HepG2 (cell line): ENCODE data around the gene CNNM3. TPM values are rescaled to one million over a fixed set of nuclear protein-coding genes. Genes with fewer than 3 reads are reported as not detected.

Experiments
- ATAC-seq: fragments of 200-7000 bp; cut with Tn5 transposase; 3 replicates; pipeline ENCODE4 v1.9.1; 2020; ENCODE audit warnings: mild to moderate bottlenecking, moderate library complexity
- BruUV-seq: library from RNA; stranded (reverse); fragments of 400-500 nt; replicated peaks from 2 replicates; lab custom pipeline; 2021; lab: Mats Ljungman, UMichigan
- CTCF ChIA-PET: fragments of 300-600 bp; formaldehyde crosslinking; extraction: SDS; loops from one replicate; lab custom pipeline; 2021; ENCODE audit warnings: low total read pairs, inconsistent platforms, low intra/inter-chr PET ratio; lab: Yijun Ruan, JAX
- POLR2A ChIA-PET: fragments of 350-600 bp; sonication (Branson Sonifier 250); formaldehyde crosslinking; loops from one replicate; lab custom pipeline; 2020; ENCODE audit warnings: antibody characterized with exemption, inconsistent platforms; lab: Yijun Ruan, JAX
- DNase-seq: peaks from one replicate; pipeline ENCODE4 v3.0.0-alpha.2; 2015; ENCODE audit warnings: low spot score
- FAIRE-seq: peaks from 3 replicates; lab custom pipeline; 2011; peaks lifted over from hg19 to GRCh38; lab: Jason Lieb, UNC
- H2AFZ ChIP-seq: one replicate; pipeline ENCODE4 v1.6.1; 2011; ENCODE audit warnings: low read length, inconsistent platforms
- H3K27ac ChIP-seq: fragments of 300-600 bp; 3 replicates; pipeline ENCODE4 v1.8.0; 2011; ENCODE audit warnings: mixed run types, mild to moderate bottlenecking, mixed read lengths, low read length, inconsistent platforms; ENCODE audit not compliant: insufficient read depth; ENCODE audit errors: extremely low read length
- H3K27me3 ChIP-seq, 2 experiments: fragments of 200-600 bp in 1 of 2; 2 replicates in 1 of 2; 3 replicates in 1 of 2; pipeline versions ENCODE4 v1.6.0 to v1.8.0; 2011; ENCODE audit warnings: low read length in 2 of 2, mild to moderate bottlenecking in 2 of 2, moderate library complexity in 2 of 2, inconsistent platforms in 1 of 2; ENCODE audit not compliant: insufficient read depth in 2 of 2, control insufficient read depth in 1 of 2
- H3K36me3 ChIP-seq, 2 experiments: fragments of 200-600 bp in 1 of 2; replicated peaks in 1 of 2; 2 replicates in 1 of 2; 3 replicates in 1 of 2; pipeline versions ENCODE4 v1.5.1 to v1.8.0; 2011; ENCODE audit warnings: low read length in 2 of 2, inconsistent platforms in 1 of 2; ENCODE audit not compliant: insufficient read depth in 2 of 2, control insufficient read depth in 1 of 2
- H3K4me1 ChIP-seq: 2 replicates; pipeline ENCODE4 v1.5.1; 2012; ENCODE audit warnings: low read length, inconsistent platforms; ENCODE audit not compliant: insufficient read depth
- H3K4me2 ChIP-seq: 2 replicates; pipeline ENCODE4 v1.6.0; 2011; ENCODE audit warnings: low read depth, low read length, inconsistent platforms
- H3K4me3 ChIP-seq, 3 experiments: fragments of 200-600 bp in 1 of 3; sonication (generic), shearing (Covaris generic) in 1 of 3; replicated peaks in 1 of 3; 2 replicates each; pipeline ENCODE4 v1.5.1; 2011 to 2016; ENCODE audit warnings: low read length in 3 of 3, inconsistent platforms in 2 of 3, low read depth in 2 of 3, mild to moderate bottlenecking in 2 of 3, control low read depth in 1 of 3, mixed read lengths in 1 of 3; ENCODE audit not compliant: insufficient read depth in 1 of 3
- H3K79me2 ChIP-seq: one replicate; pipeline ENCODE4 v1.6.1; 2011; ENCODE audit warnings: low read length, inconsistent platforms; ENCODE audit not compliant: insufficient read depth
- H3K9ac ChIP-seq: 2 replicates; pipeline ENCODE4 v1.6.0; 2011; ENCODE audit warnings: mild to moderate bottlenecking, low read depth, low read length, inconsistent platforms; ENCODE audit not compliant: insufficient read depth
- H3K9me3 ChIP-seq: 2 replicates; pipeline ENCODE4 v1.5.1; 2012; ENCODE audit warnings: mild to moderate bottlenecking, low read length
- H4K20me1 ChIP-seq: 2 replicates; pipeline ENCODE4 v1.6.0; 2011; ENCODE audit warnings: inconsistent platforms, mild to moderate bottlenecking, low read length, moderate library complexity; ENCODE audit not compliant: insufficient read depth
- HNRNPL ChIP-seq: fragments of 200-400 bp; formaldehyde crosslinking; IDR thresholded peaks from 2 replicates; pipeline ENCODE4 v1.6.1; 2017; ENCODE audit warnings: mild to moderate bottlenecking, low read depth, low read length
- ZNF121 ChIP-seq: sonication (generic); formaldehyde crosslinking; IDR thresholded peaks from 2 replicates; pipeline ENCODE4 v1.5.0; 2020; ENCODE audit warnings: mild to moderate bottlenecking, missing genetic modification reagents
- ZNF672 ChIP-seq: sonication (generic); formaldehyde crosslinking; IDR thresholded peaks from 2 replicates; pipeline ENCODE4 v1.8.1; 2022; ENCODE audit warnings: missing genetic modification reagents
- WGBS: methylation state at CpG from one replicate; pipeline ENCODE4 v1.1.6; 2017; ENCODE audit warnings: low lambda C conversion rate; 5-methylcytosine and 5-hydroxymethylcytosine counted together
- in situ Hi-C: cut with HindIII; loops from 2 replicates; pipeline ENCODE4 v1.10.0; 2017; ENCODE audit warnings: low pct_unique_long_range_greater_than_20kb; ENCODE audit not compliant: extremely low pct_ligation_motif_present
- intact Hi-C: fragments of 100-400 bp; cut with micrococcal nuclease; formaldehyde crosslinking; loops from one replicate; pipeline ENCODE4 v1.10.0; 2022; ENCODE audit not compliant: unreplicated experiment
- polyA plus RNA-seq, 8 experiments: library from polyadenylated mRNA; depleted of rRNA in 3 of 8; stranded (reverse) in 7 of 8; unstranded in 1 of 8; fragments of >200 nt; fragmentation: Illumina TruSeq in 4 of 8; extraction: Trizol in 4 of 8; gene quantifications; 2 replicates each; pipeline versions ENCODE4 v1.2.1 to v1.2.3, GENCODE V29; 2011 to 2016; ENCODE audit warnings: low read depth in 4 of 8, missing spikeins in 1 of 8, mixed read lengths in 1 of 8; ENCODE audit not compliant: insufficient read depth in 1 of 8
- total RNA-seq, 5 experiments: library from RNA; depleted of rRNA; stranded (reverse); fragments of >200 nt; fragmentation: Illumina TruSeq; extraction: Trizol; gene quantifications; 2 replicates each; pipeline ENCODE4 v1.2.3, GENCODE V29; 2016; ENCODE audit warnings: low read depth in 1 of 5
- TF ChIP-seq, protein P1 (sequence below): sonication (generic); formaldehyde crosslinking; IDR thresholded peaks from 2 replicates; pipeline ENCODE4 v1.4.0; 2020; ENCODE audit warnings: mild to moderate bottlenecking, missing genetic modification reagents

Gene CNNM3
- total and polyA plus RNA-seq, 2 of the 13 experiments (the other 11 are each of a cell fraction or from before 2014, with no cell fraction given), result 21.2 to 27.9 TPM

- H2AFZ ChIP-seq, result no peak overlapping the region
- 95% methylated on average over 6 of the region's 6 CpGs for WGBS
- FAIRE-seq (no peak), DNase-seq (no peak), ATAC-seq (no peak)
- peaks cover 12 to 41% of the 10 kb centered on the region in 2 experiments for H3K36me3 ChIP-seq
- H3K4me1 ChIP-seq, result peaks cover 45% of the 10 kb centered on the region
- no peak overlapping the region for H3K27ac ChIP-seq
- peak; percentile 69 for TF ChIP-seq ZNF121 (CRISPR knock-in tag)
- no peak for TF ChIP-seq ZNF672 (CRISPR knock-in tag)
- no peak overlapping the region for H3K9ac ChIP-seq
- intact Hi-C loops (no loop called here), in situ Hi-C loops (no loop called here)
- POLR2A ChIA-PET, result interaction anchor here (1.5 kb wide), 1 partner anchor 10 kb away, joined by 3 read pairs; no protein-coding TSS in a partner anchor
- CTCF ChIA-PET, result no interaction called here
- no TSS peak for BruUV-seq
- H4K20me1 ChIP-seq, result no peaks in the 10 kb centered on the region
- no peak overlapping the region for H3K4me2 ChIP-seq
- no peaks in the 10 kb centered on the region; a peak in 1 of 5 replicates for H3K27me3 ChIP-seq
- peaks cover 19% of the 10 kb centered on the region for H3K79me2 ChIP-seq
- no peaks in the 10 kb centered on the region for H3K9me3 ChIP-seq
- no peak overlapping the region for H3K4me3 ChIP-seq
Observed at GRCh38 chr2:96852667-96853066, 36.6 kb downstream of the CNNM3 start.

- POLR2A ChIA-PET, result no interaction called here
- BruUV-seq, result no TSS peak
- no peak overlapping the region for H3K4me2 ChIP-seq
- ATAC-seq, result no peak
- TF ChIP-seq HNRNPL, result 0 out of 2 replicates have a peak, but pooled peaks have one; percentile 25
- TF ChIP-seq, protein P1, sequence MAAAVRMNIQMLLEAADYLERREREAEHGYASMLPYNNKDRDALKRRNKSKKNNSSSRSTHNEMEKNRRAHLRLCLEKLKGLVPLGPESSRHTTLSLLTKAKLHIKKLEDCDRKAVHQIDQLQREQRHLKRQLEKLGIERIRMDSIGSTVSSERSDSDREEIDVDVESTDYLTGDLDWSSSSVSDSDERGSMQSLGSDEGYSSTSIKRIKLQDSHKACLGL, result no peak
- H3K27me3 ChIP-seq, result no peaks in the 10 kb centered on the region; a peak in 1 of 5 replicates
- in situ Hi-C loops (no loop called here), intact Hi-C loops (no loop called here)
- peaks cover 10 to 40% of the 10 kb centered on the region in 2 experiments for H3K36me3 ChIP-seq
- H3K9me3 ChIP-seq, result no peaks in the 10 kb centered on the region
- DNase-seq, result no peak
- FAIRE-seq, result no peak
- H3K27ac ChIP-seq, result no peak overlapping the region
- H3K4me1 ChIP-seq, result peaks cover 38% of the 10 kb centered on the region
- no peaks in the 10 kb centered on the region for H4K20me1 ChIP-seq
- peaks cover 19% of the 10 kb centered on the region for H3K79me2 ChIP-seq
- no peak overlapping the region for H2AFZ ChIP-seq
- CTCF ChIA-PET, result no interaction called here
- no peak overlapping the region for H3K4me3 ChIP-seq
- WGBS, result 98% methylated on average over 15 of the region's 15 CpGs
- H3K9ac ChIP-seq, result no peak overlapping the region
Observed at GRCh38 chr2:96853321-96853720, 37.3 kb downstream of the CNNM3 start.
